HG02759 (cell line): Measurements from ENCODE around the gene ZC3H15.

Source experiments
- ATAC-seq: cut with Tn5 transposase; IDR thresholded peaks from one replicate; pipeline ENCODE4 v1.9.1; 2021; ENCODE audit warnings: mild to moderate bottlenecking, moderate library complexity; ENCODE audit not compliant: unreplicated experiment

The ZC3H15 gene

GRCh38 chr2:186540941-186541340 lies 54.9 kb downstream of the ZC3H15 start:
- no peak for ATAC-seq

GRCh38 chr2:186542002-186542401 lies 55.9 kb downstream of the ZC3H15 start:
- no peak for ATAC-seq

GRCh38 chr2:186543561-186544131 lies 57.6 kb downstream of the ZC3H15 start:
- ATAC-seq: no peak

- peak; percentile 71 for ATAC-seq
Measured at GRCh38 chr2:186544255-186544675, 58.2 kb downstream of the ZC3H15 start.

GRCh38 chr2:186546846-186547245 lies 60.8 kb downstream of the ZC3H15 start:
- no peak for ATAC-seq

GRCh38 chr2:186551323-186552050 lies 65.4 kb downstream of the ZC3H15 start:
- no peak for ATAC-seq

- no peak for ATAC-seq
Measured at GRCh38 chr2:186554429-186554828, 68.4 kb downstream of the ZC3H15 start.

- no peak for ATAC-seq
Measured at GRCh38 chr2:186554850-186555671, 69.0 kb downstream of the ZC3H15 start.

GRCh38 chr2:186558512-186559276 lies 72.6 kb downstream of the ZC3H15 start:
- ATAC-seq: no peak
